SIG-M5 (cell line): ENCODE measurements around the gene MACROD2.
"Not testable (repeated sequence)": the region's sequence is repeated elsewhere in the genome, so short reads cannot be mapped to it uniquely, and the experiment has no call there.

Source experiments
- DNase-seq: peaks from one replicate; lab custom pipeline; 2025; lab: John Stamatoyannopoulos, UW

Gene MACROD2

GRCh38 chr20:15370370-15370769 lies 1375.1 kb downstream of the MACROD2 start:
- DNase-seq, result no peak

DNA sequence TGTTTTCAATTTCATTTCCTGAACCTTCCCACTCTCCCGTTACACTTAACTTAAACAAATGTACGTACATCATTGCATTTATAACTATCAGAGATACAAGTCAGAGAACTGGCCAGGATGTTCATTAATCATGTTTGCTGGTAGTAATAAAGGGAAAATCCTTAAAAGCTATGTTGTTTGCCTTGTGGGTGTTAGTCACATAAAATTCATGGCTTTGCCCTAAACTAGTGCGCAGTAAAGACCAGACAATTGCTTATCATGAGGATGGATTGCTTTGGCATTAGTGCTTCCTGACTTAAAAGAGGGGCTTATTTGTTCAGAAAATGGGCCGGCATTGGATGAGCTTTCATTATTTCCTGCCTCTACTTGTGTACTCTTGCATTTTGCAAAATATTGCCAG lies 1379.4 kb downstream of the MACROD2 start:
- DNase-seq, result no peak

DNA sequence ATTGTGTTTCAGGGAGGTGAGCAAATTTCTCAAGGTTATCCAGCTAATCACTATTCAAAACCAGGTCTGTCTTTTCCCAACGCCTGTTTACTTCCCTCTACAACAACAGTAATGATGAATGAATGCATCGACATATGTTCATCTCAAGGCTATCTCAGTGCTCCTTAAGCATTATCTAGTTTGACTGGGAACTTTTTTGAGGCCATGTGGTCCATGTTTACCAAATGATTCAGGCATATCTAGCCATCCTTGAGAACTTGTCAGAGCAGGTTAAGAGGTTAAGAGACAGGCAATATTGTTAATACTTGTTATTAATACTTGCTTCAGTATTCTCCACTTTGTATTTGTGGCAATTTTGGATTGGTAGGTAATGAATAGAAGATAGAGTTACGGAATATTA lies 1380.5 kb downstream of the MACROD2 start:
- DNase-seq, result no peak

GRCh38 chr20:15377603-15378002 lies 1382.3 kb downstream of the MACROD2 start:
- not testable (repeated sequence) for DNase-seq

DNA sequence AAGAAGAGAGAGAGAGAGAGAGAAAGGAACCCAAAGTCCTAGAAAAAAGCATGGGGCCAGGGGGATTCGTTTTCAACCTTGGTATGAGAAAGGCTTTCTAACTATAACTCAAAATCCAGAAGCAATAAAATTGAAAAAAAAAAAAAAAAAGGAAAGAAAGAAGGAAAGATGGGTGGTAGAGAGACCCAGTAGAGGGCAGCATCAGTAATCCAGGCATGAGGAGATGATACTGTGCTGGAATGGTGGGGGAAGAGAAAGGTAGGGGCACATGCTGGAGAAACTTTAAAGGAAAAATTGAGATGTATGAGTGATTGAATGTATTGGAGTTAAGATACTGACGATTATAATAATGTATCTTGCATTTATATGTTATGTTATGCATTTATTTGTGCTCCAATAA lies 1382.8 kb downstream of the MACROD2 start:
- DNase-seq, result no peak

DNA sequence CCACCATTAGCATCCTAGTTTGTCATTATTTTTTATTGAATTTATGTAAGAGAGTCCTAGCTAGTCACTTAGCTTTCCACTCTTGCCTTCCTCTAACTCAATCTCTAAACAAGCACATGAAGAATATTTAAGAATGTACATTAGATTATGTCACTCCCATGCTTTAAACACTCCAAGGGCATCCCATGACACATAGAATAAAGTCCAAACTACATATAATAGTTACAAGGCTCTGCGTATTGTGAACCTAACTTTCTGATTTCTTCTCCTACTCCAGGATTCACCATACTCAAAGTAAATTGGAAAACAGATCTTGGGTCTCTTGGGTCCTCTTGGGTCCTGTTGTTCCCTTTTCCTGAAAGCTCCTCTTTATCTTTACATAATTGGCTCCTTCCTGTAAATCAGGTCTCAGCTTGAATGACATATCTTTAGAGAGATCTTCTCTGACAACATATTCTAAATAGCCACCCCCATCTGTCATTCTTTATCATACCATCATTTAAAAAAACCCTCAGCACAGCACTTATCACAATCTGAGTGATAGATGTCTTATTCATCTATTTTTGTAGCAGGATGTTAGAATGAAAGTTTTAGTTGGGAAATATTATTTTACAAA lies 1384.5 kb downstream of the MACROD2 start:
- DNase-seq, result no peak

DNA sequence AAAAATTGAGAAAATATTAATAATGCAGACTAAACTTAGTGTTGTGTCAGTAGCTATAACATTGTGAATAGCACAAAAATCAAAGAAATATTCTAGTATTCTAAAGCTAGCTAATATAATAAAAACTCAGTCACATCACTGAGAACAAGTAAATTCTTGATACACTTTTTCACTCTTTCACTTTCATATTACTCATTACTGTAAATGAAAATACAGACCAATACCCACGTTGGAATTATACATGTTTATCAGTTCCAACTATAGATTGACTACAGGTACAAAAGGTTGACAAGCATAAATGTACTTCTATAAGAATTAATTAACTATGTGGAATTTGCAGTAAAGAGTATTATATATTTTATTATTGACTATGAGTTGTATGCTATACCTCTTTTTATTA lies 1385.5 kb downstream of the MACROD2 start:
- no peak for DNase-seq

DNA sequence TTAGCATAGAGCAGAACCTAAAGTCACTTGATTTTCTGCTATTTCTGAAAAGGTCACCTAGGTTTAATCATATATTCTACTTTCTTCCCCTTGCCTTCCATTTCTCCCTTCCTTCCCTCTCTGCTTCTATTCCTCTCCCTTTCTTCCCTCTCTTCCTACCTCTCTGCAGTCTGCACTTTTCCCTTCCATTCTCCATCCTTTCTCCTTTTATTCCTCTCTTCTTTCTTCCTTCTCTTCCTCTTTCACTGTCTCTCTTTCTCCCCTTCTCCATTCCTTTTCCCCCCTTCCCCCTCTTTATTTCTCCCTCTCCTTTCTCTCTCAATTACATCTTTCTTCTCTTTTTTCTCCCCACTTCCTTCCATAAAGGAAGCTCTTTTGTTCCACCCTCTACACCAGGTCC lies 1391.9 kb downstream of the MACROD2 start:
- no peak for DNase-seq

DNA sequence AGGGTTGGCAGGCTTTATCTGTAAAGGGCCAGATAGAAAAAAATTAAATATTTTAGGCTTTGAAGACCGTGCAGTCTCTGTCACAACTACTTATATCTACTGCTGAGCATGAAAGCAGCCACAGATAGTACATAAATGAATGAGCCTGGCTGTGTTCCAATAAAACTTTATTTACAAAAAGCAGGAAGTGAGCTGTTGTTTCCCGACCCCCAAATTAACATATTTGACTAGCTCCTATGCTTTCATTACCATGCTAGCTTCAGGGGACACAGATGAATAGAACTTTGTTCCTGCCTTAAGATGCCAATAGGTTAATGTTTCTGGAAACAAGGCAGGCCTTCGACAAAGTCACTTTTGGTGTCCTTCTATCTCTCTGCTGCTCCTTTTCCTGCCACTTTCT lies 1400.1 kb downstream of the MACROD2 start:
- DNase-seq, result no peak

GRCh38 chr20:15396026-15396425 lies 1400.7 kb downstream of the MACROD2 start:
- DNase-seq, result no peak

GRCh38 chr20:15396900-15397299 lies 1401.6 kb downstream of the MACROD2 start:
- no peak for DNase-seq

DNA sequence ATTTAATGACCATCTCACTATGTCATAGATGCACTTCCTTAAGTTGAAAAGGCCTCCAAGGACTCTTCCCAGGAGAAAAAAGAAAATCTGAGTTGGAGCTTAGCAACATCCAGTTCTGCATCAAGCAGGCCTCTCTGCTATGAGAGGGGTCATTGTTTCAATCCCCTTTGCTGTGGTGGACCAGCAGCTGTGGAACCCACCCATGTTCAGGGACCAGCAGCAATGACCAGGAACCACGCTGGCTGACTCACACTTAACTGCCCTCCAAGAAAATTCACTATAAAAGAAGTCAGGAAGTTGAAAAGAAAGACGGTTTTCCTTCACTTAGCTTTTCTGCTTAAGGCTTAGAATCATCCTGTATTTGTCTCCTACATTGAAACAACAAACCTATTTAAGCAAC lies 1404.5 kb downstream of the MACROD2 start:
- DNase-seq, result no peak

DNA sequence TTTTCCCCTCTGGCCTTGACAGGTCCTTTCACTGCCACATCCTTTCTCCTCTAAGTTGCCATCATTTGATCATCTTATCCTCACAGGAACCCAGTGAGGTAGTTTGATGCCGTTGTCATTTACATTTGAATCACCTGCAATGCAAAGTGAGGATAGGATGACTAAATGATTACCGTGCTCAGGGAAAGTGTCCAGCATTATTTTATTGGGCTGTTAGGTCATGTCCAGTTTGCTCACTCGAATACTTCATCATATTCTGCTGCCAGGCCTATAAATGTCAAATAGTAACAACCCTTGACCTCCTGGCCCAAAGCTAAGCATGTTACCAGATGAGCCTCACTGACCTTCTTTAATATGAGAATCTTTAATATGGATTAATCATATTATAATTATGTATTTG lies 1410.8 kb downstream of the MACROD2 start:
- DNase-seq, result no peak

- no peak for DNase-seq
Observed at GRCh38 chr20:15411781-15412180, 1416.5 kb downstream of the MACROD2 start.

- DNase-seq, result no peak
Observed at GRCh38 chr20:15415908-15416307, 1420.6 kb downstream of the MACROD2 start.

GRCh38 chr20:15419856-15420255 lies 1424.5 kb downstream of the MACROD2 start:
- no peak for DNase-seq

GRCh38 chr20:15422966-15423365 lies 1427.7 kb downstream of the MACROD2 start:
- DNase-seq, result no peak

DNA sequence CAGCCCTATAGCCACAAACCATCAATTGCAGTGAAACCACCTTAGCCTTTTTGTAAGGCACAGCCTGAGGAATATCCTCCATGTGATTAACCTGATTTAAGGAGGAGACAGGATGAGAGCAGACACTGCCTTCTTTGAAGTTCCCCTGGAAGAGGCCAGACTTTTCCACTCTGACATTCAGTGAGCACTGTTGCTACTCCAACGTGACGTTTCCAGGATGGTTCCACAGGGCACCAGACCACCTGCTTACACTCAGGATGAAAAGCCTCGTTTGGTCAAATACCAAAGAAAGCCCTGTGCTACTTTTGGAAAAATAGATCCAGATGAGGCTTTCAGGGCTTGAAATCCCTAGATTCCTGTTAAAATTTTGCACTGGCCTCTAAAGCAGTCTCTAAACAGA lies 1444.2 kb downstream of the MACROD2 start:
- no peak for DNase-seq

GRCh38 chr20:15440049-15440820 lies 1444.9 kb downstream of the MACROD2 start:
- no peak for DNase-seq

- no peak for DNase-seq
Observed at GRCh38 chr20:15445056-15445840, 1449.9 kb downstream of the MACROD2 start.

- DNase-seq, result no peak
Observed at GRCh38 chr20:15446373-15446772, 1451.1 kb downstream of the MACROD2 start.

- DNase-seq, result no peak
Observed at GRCh38 chr20:15447549-15447948, 1452.2 kb downstream of the MACROD2 start.

- no peak for DNase-seq
Observed at GRCh38 chr20:15449061-15449460, 1453.7 kb downstream of the MACROD2 start.
